HEK293 (cell line): ENCODE measurements around the gene TGM5.

Experiments used
- CTCF ChIA-PET: fragments of 350-600 bp; formaldehyde crosslinking; extraction: SDS; loops from one replicate; lab custom pipeline; 2021; ENCODE audit warnings: antibody characterized with exemption; lab: Yijun Ruan, JAX
- POLR2A ChIA-PET: fragments of 300-600 bp; formaldehyde crosslinking; extraction: SDS; loops from one replicate; lab custom pipeline; 2020; ENCODE audit warnings: antibody characterized with exemption, inconsistent platforms; lab: Yijun Ruan, JAX
- H3K27ac ChIP-seq: fragments of 200-500 bp; sonication (Bioruptor generic); 2 replicates; pipeline ENCODE4 v1.5.1; 2014; ENCODE audit warnings: low read depth, low read length, control low read depth, inconsistent platforms; ENCODE audit errors: extremely low read depth
- H3K36me3 ChIP-seq, 2 experiments: fragments of 200-500 bp in 1 of 2; sonication (Bioruptor generic) in 1 of 2; 1 replicate in 1 of 2; 2 replicates in 1 of 2; pipeline ENCODE4 v1.5.1; 2014 to 2017; ENCODE audit warnings: inconsistent platforms in 2 of 2, low read length in 2 of 2; ENCODE audit not compliant: control insufficient read depth in 2 of 2, insufficient read depth in 1 of 2
- H3K4me1 ChIP-seq: fragments of 200-500 bp; sonication (Bioruptor generic); 2 replicates; pipeline ENCODE4 v1.5.1; 2014; ENCODE audit warnings: mild to moderate bottlenecking, low read length, inconsistent platforms; ENCODE audit not compliant: control insufficient read depth, insufficient read depth
- H3K4me3 ChIP-seq: 2 replicates; pipeline ENCODE4 v1.5.1; 2011; ENCODE audit warnings: low read depth, mild to moderate bottlenecking, control low read depth, low read length, moderate library complexity
- H3K9me3 ChIP-seq: fragments of 200-500 bp; sonication (Bioruptor generic); 2 replicates; pipeline ENCODE4 v1.5.1; 2014; ENCODE audit warnings: low read depth, low read length, inconsistent platforms; ENCODE audit not compliant: control insufficient read depth, insufficient read depth
- CTCF ChIP-seq: fragments of 450-650 bp; formaldehyde crosslinking; IDR thresholded peaks from 2 replicates; pipeline ENCODE4 v1.5.1; 2016; ENCODE audit warnings: missing biosample characterization, missing genetic modification characterization
- EGR2 ChIP-seq: fragments of 450-650 bp; formaldehyde crosslinking; IDR thresholded peaks from 2 replicates; pipeline ENCODE4 v1.5.1; 2016; ENCODE audit warnings: low read depth, missing biosample characterization, missing genetic modification characterization
- HOXD13 ChIP-seq: sonication (generic); formaldehyde crosslinking; IDR thresholded peaks from 2 replicates; pipeline ENCODE4 v1.8.0; 2022; ENCODE audit warnings: missing genetic modification reagents, borderline replicate concordance
- KLF1 ChIP-seq: fragments of 450-650 bp; formaldehyde crosslinking; IDR thresholded peaks from 2 replicates; pipeline ENCODE4 v1.5.1; 2016; ENCODE audit warnings: missing biosample characterization, missing genetic modification characterization
- KLF9 ChIP-seq: fragments of 450-650 bp; formaldehyde crosslinking; IDR thresholded peaks from 2 replicates; pipeline ENCODE4 v1.5.1; 2016; ENCODE audit warnings: missing biosample characterization, missing genetic modification characterization, low read depth
- OSR2 ChIP-seq: fragments of 450-650 bp; formaldehyde crosslinking; IDR thresholded peaks from 2 replicates; pipeline ENCODE4 v1.5.1; 2016; ENCODE audit warnings: missing biosample characterization, missing genetic modification characterization
- PRDM4 ChIP-seq: fragments of 450-650 bp; formaldehyde crosslinking; IDR thresholded peaks from 2 replicates; pipeline ENCODE4 v1.5.1; 2017; ENCODE audit warnings: missing biosample characterization, missing genetic modification characterization
- TRIM28 ChIP-seq: IDR thresholded peaks from 2 replicates; pipeline ENCODE4 v1.6.1; 2011; ENCODE audit warnings: low read length, control low read depth, borderline replicate concordance
- YY1 ChIP-seq: fragments of 450-650 bp; formaldehyde crosslinking; IDR thresholded peaks from 2 replicates; pipeline ENCODE4 v1.5.1; 2018; ENCODE audit warnings: missing biosample characterization, missing genetic modification characterization
- ZFP3 ChIP-seq: fragments of 450-650 bp; formaldehyde crosslinking; IDR thresholded peaks from 2 replicates; pipeline ENCODE4 v1.5.1; 2016; ENCODE audit warnings: low read depth, missing biosample characterization, missing genetic modification characterization
- ZIC2 ChIP-seq: fragments of 450-650 bp; formaldehyde crosslinking; IDR thresholded peaks from 2 replicates; pipeline ENCODE4 v1.5.1; 2016; ENCODE audit warnings: missing biosample characterization, missing genetic modification characterization
- ZNF2 ChIP-seq: fragments of 450-650 bp; formaldehyde crosslinking; IDR thresholded peaks from 2 replicates; pipeline ENCODE4 v1.5.1; 2016; ENCODE audit warnings: missing biosample characterization, missing genetic modification characterization
- ZNF221 ChIP-seq: fragments of 450-650 bp; formaldehyde crosslinking; IDR thresholded peaks from 2 replicates; pipeline ENCODE4 v1.5.1; 2017; ENCODE audit warnings: missing biosample characterization, missing genetic modification characterization, borderline replicate concordance
- ZNF311 ChIP-seq: fragments of 450-650 bp; formaldehyde crosslinking; IDR thresholded peaks from 2 replicates; pipeline ENCODE4 v1.5.1; 2017; ENCODE audit warnings: missing biosample characterization, missing genetic modification characterization, borderline replicate concordance
- ZNF341 ChIP-seq: fragments of 450-650 bp; formaldehyde crosslinking; IDR thresholded peaks from 2 replicates; pipeline ENCODE4; 2016; ENCODE audit warnings: low read depth, missing biosample characterization, missing genetic modification characterization
- ZNF391 ChIP-seq: fragments of 450-650 bp; formaldehyde crosslinking; IDR thresholded peaks from 2 replicates; pipeline ENCODE4 v1.5.1; 2016; ENCODE audit warnings: low read depth, missing biosample characterization, missing genetic modification characterization, borderline replicate concordance
- ZNF488 ChIP-seq: fragments of 450-650 bp; formaldehyde crosslinking; IDR thresholded peaks from 2 replicates; pipeline ENCODE4 v1.5.1; 2016; ENCODE audit warnings: missing biosample characterization, missing genetic modification characterization
- ZNF510 ChIP-seq: fragments of 450-650 bp; formaldehyde crosslinking; IDR thresholded peaks from 2 replicates; pipeline ENCODE4 v1.5.1; 2018; ENCODE audit warnings: mild to moderate bottlenecking, missing genetic modification characterization, missing biosample characterization; ENCODE audit not compliant: insufficient replicate concordance
- ZNF513 ChIP-seq: fragments of 450-650 bp; IDR thresholded peaks from 2 replicates; pipeline ENCODE4 v1.5.1; 2018; ENCODE audit warnings: missing biosample characterization, missing genetic modification characterization
- ZNF670 ChIP-seq: fragments of 450-650 bp; formaldehyde crosslinking; IDR thresholded peaks from 2 replicates; pipeline ENCODE4 v1.5.1; 2016; ENCODE audit warnings: missing biosample characterization, missing genetic modification characterization, low read depth
- ZSCAN18 ChIP-seq: fragments of 450-650 bp; formaldehyde crosslinking; IDR thresholded peaks from 2 replicates; pipeline ENCODE4 v1.5.1; 2016; ENCODE audit warnings: missing biosample characterization, missing genetic modification characterization

Gene TGM5

GRCh38 chr15:43196760-43197548 lies 69.8 kb downstream of the TGM5 start (continued):
- TF ChIP-seq EGR2 (tag by site-specific recombination), result no peak

GRCh38 chr15:43194795-43195194 lies 71.9 kb downstream of the TGM5 start:
- H3K36me3 ChIP-seq, result peaks cover 23 to 68% of the 10 kb centered on the region in 2 experiments
- POLR2A ChIA-PET, result interaction anchor here (0.5 kb wide), 1 partner anchor 492 kb away, joined by 3 read pairs; no protein-coding TSS in a partner anchor
- no peak overlapping the region for H3K27ac ChIP-seq
- TF ChIP-seq ZNF221 (tag by site-specific recombination) (no peak), CTCF (no peak), ZNF670 (tag by site-specific recombination) (no peak), OSR2 (tag by site-specific recombination) (no peak), ZNF513 (tag by site-specific recombination) (no peak), ZFP3 (tag by site-specific recombination) (no peak), ZNF341 (tag by site-specific recombination) (no peak), KLF9 (tag by site-specific recombination) (no peak), ZSCAN18 (tag by site-specific recombination) (no peak), ZNF510 (tag by site-specific recombination) (no peak), ZNF488 (tag by site-specific recombination) (no peak), PRDM4 (tag by site-specific recombination) (no peak), ZNF311 (tag by site-specific recombination) (no peak), HOXD13 (no peak), ZNF391 (tag by site-specific recombination) (no peak), TRIM28 (no peak), ZNF2 (tag by site-specific recombination) (no peak), ZIC2 (tag by site-specific recombination) (no peak), YY1 (tag by site-specific recombination) (no peak), KLF1 (no peak)
- TF ChIP-seq, all 188 proteins: peak for 0
- CTCF ChIA-PET, result interaction anchor here (0.6 to 7.1 kb wide), 3 partner anchors 9 to 91 kb away, joined by 3 to 38 read pairs (median 4); partner anchors contain the start of gene CCNDBP1
- H3K4me1 ChIP-seq, result no peaks in the 10 kb centered on the region
- no peak overlapping the region for H3K4me3 ChIP-seq
- H3K9me3 ChIP-seq, result no peaks in the 10 kb centered on the region
